ENCODE results near the gene PPM1K.

DNA sequence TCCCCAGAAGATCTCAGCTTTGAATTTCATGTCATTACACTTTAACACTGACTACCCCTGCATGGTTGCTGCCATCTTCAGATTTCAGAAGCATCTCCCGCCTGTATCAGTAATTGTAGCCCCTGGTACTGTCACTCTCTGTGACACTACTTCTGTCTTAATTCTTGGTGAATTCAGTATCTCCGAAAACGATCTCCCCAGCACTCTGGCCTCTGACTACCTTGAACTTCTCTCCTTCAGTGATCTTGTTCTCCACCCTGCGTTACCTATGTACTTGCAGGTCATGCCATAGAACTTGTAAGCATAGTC lies 72.2 kb downstream of the PPM1K start:
- no peak for TF ChIP-seq RAD21 (IDR thresholded peaks at IDR 0.05; ENCODE audit: low read depth)
- TF ChIP-seq, protein P1, sequence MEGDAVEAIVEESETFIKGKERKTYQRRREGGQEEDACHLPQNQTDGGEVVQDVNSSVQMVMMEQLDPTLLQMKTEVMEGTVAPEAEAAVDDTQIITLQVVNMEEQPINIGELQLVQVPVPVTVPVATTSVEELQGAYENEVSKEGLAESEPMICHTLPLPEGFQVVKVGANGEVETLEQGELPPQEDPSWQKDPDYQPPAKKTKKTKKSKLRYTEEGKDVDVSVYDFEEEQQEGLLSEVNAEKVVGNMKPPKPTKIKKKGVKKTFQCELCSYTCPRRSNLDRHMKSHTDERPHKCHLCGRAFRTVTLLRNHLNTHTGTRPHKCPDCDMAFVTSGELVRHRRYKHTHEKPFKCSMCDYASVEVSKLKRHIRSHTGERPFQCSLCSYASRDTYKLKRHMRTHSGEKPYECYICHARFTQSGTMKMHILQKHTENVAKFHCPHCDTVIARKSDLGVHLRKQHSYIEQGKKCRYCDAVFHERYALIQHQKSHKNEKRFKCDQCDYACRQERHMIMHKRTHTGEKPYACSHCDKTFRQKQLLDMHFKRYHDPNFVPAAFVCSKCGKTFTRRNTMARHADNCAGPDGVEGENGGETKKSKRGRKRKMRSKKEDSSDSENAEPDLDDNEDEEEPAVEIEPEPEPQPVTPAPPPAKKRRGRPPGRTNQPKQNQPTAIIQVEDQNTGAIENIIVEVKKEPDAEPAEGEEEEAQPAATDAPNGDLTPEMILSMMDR (IDR thresholded peaks at IDR 0.05 in 2 of 3, conservative IDR thresholded peaks at IDR 0.05 in 1 of 3; ENCODE audit: borderline replicate concordance in 1 of 3, insufficient read depth in 1 of 3, low read depth in 2 of 3, low read length in 2 of 3) = no peak
- no peak for TF ChIP-seq POLR2A (IDR thresholded peaks at IDR 0.05; ENCODE audit: borderline replicate concordance, extremely low read depth, insufficient read depth, insufficient read length)
- no peak for TF ChIP-seq CEBPB (IDR thresholded peaks at IDR 0.05; ENCODE audit: low read depth)
- TF ChIP-seq ELF1 (IDR thresholded peaks at IDR 0.05; ENCODE audit: borderline replicate concordance, low read depth) = no peak
- TF ChIP-seq POLR2AphosphoS5 (IDR thresholded peaks at IDR 0.05; ENCODE audit: low read depth, low read length) = no peak
- TF ChIP-seq, protein P2, sequence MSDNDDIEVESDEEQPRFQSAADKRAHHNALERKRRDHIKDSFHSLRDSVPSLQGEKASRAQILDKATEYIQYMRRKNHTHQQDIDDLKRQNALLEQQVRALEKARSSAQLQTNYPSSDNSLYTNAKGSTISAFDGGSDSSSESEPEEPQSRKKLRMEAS (IDR thresholded peaks at IDR 0.05) = no peak
- TF ChIP-seq EZH2 (IDR thresholded peaks at IDR 0.05) = no peak
- no peak for TF ChIP-seq SP1 (IDR thresholded peaks at IDR 0.05; ENCODE audit: low read depth)
- no peak for TF ChIP-seq REST (IDR thresholded peaks at IDR 0.05; ENCODE audit: low read depth)
- TF ChIP-seq EZH2phosphoT487 (IDR thresholded peaks at IDR 0.05; ENCODE audit: borderline replicate concordance) = no peak
- no peak for TF ChIP-seq JUND (IDR thresholded peaks at IDR 0.05)
- no peak for TF ChIP-seq FOSL1 (IDR thresholded peaks at IDR 0.05; ENCODE audit: low read depth)

Data from HCT116 (cell line).